Common myeloid progenitor, CD34-positive (primary cell): ENCODE measurements around the gene VWA2.

Source experiments
- CTCF ChIA-PET: fragments of 350-600 bp; sonication (Branson Sonifier 250); formaldehyde crosslinking; loops from one replicate; lab custom pipeline; 2021; ENCODE audit warnings: antibody characterized with exemption; lab: Charles Lee
- POLR2A ChIA-PET: fragments of 350-600 bp; sonication (Branson Sonifier 250); formaldehyde crosslinking; loops from one replicate; lab custom pipeline; 2021; ENCODE audit warnings: antibody characterized with exemption; lab: Charles Lee
- DNase-seq, 3 donors: peaks; one replicate each; pipeline versions ENCODE4 v3.0.0 to v3.0.0-alpha.2; 2013
- H3K27ac ChIP-seq, 2 experiments: 1 replicate in 1 of 2; 2 replicates in 1 of 2; pipeline ENCODE4 v1.7.0; 2013; ENCODE audit warnings: inconsistent platforms in 2 of 2, low read length in 2 of 2, mild to moderate bottlenecking in 2 of 2, low read depth in 1 of 2, moderate library complexity in 1 of 2; ENCODE audit not compliant: severe bottlenecking in 2 of 2, insufficient read depth in 1 of 2, poor library complexity in 1 of 2
- H3K27me3 ChIP-seq, 5 experiments: replicated peaks in 2 of 5; 1 replicate in 3 of 5; 2 replicates in 2 of 5; pipeline versions ENCODE4 v1.6.1 to v1.7.0; 2013; ENCODE audit warnings: low read length in 4 of 5, mild to moderate bottlenecking in 2 of 5, moderate library complexity in 2 of 5, inconsistent platforms in 1 of 5; ENCODE audit not compliant: insufficient read depth in 5 of 5, control insufficient read depth in 4 of 5
- H3K36me3 ChIP-seq, 4 experiments: 1 replicate in 2 of 4; 2 replicates in 2 of 4; pipeline versions ENCODE4 v1.6.1 to v1.7.0; 2013; ENCODE audit warnings: low read length in 3 of 4, control low read depth in 1 of 4, mild to moderate bottlenecking in 1 of 4; ENCODE audit not compliant: control insufficient read depth in 4 of 4, insufficient read depth in 4 of 4
- H3K4me1 ChIP-seq, 4 experiments: 1 replicate in 3 of 4; 2 replicates in 1 of 4; pipeline versions ENCODE4 v1.6.1 to v1.7.1; 2013; ENCODE audit warnings: low read length in 3 of 4, mild to moderate bottlenecking in 3 of 4, control low read depth in 1 of 4, inconsistent platforms in 1 of 4, moderate library complexity in 1 of 4; ENCODE audit not compliant: control insufficient read depth in 4 of 4, insufficient read depth in 4 of 4; ENCODE audit errors: control extremely low read depth in 1 of 4
- H3K4me3 ChIP-seq, 7 experiments: 1 replicate in 4 of 7; 2 replicates in 3 of 7; pipeline versions ENCODE4 v1.5.1 to v1.7.0; 2013; ENCODE audit warnings: mild to moderate bottlenecking in 7 of 7, low read length in 6 of 7, moderate library complexity in 6 of 7, inconsistent platforms in 2 of 7, low read depth in 2 of 7, control low read depth in 1 of 7; ENCODE audit not compliant: insufficient read depth in 4 of 7, control insufficient read depth in 1 of 7; ENCODE audit errors: extremely low read depth in 1 of 7
- H3K9me3 ChIP-seq, 5 experiments: 1 replicate in 4 of 5; 2 replicates in 1 of 5; pipeline versions ENCODE4 v1.6.1 to v1.7.1; 2013; ENCODE audit warnings: low read length in 4 of 5, mild to moderate bottlenecking in 2 of 5, inconsistent platforms in 1 of 5, low read depth in 1 of 5, moderate library complexity in 1 of 5; ENCODE audit not compliant: control insufficient read depth in 4 of 5, insufficient read depth in 2 of 5; ENCODE audit errors: control extremely low read depth in 1 of 5
- WGBS: methylation state at CpG from one replicate; pipeline ENCODE4 v1.1.5; 2013; ENCODE audit not compliant: insufficient coverage; 5-methylcytosine and 5-hydroxymethylcytosine counted together

VWA2 gene

GRCh38 chr10:114272696-114273095, 33.6 kb downstream of the VWA2 start:
- POLR2A ChIA-PET: no interaction called here
- CTCF ChIA-PET: no interaction called here
- H3K27ac ChIP-seq: no peak overlapping the region
- 100% methylated on average over 5 of the region's 6 CpGs for WGBS
- DNase-seq: no peak
- no peaks in the 10 kb centered on the region for H3K36me3 ChIP-seq
- H3K27me3 ChIP-seq: peaks cover 0 to 3% (median 0%) of the 10 kb centered on the region in 5 experiments
- no peaks in the 10 kb centered on the region for H3K4me1 ChIP-seq
- H3K4me3 ChIP-seq: no peak overlapping the region
- no peaks in the 10 kb centered on the region for H3K9me3 ChIP-seq

- DNase-seq: no peak
- H3K27me3 ChIP-seq: peaks cover 0 to 4% (median 0%) of the 10 kb centered on the region in 5 experiments
- no peak overlapping the region for H3K4me3 ChIP-seq
- no peaks in the 10 kb centered on the region for H3K9me3 ChIP-seq
- H3K4me1 ChIP-seq: no peaks in the 10 kb centered on the region
- no peaks in the 10 kb centered on the region for H3K36me3 ChIP-seq
- CTCF ChIA-PET: no interaction called here
- 93% methylated on average over 3 of the region's 3 CpGs for WGBS
- H3K27ac ChIP-seq: no peak overlapping the region
- POLR2A ChIA-PET: no interaction called here
Measured at GRCh38 chr10:114273910-114274309, 34.9 kb downstream of the VWA2 start.

- Histone ChIP-seq H3K27me3 (peaks cover 0 to 4% (median 0%) of the 10 kb centered on the region in 5 experiments), H3K36me3 (no peaks in the 10 kb centered on the region), H3K4me3 (no peak overlapping the region), H3K4me1 (no peaks in the 10 kb centered on the region), H3K9me3 (no peaks in the 10 kb centered on the region), H3K27ac (no peak overlapping the region)
- ChIA-PET POLR2A (no interaction called here), CTCF (no interaction called here)
- WGBS: 96% methylated on average over 15 of the region's 16 CpGs
- DNase-seq: no peak
Measured at GRCh38 chr10:114274616-114275453, 35.8 kb downstream of the VWA2 start.

GRCh38 chr10:114276066-114276465, 37.0 kb downstream of the VWA2 start:
- ChIA-PET POLR2A (no interaction called here), CTCF (no interaction called here)
- no peaks in the 10 kb centered on the region for H3K9me3 ChIP-seq
- no peak overlapping the region for H3K27ac ChIP-seq
- H3K4me3 ChIP-seq: no peak overlapping the region
- no peaks in the 10 kb centered on the region for H3K36me3 ChIP-seq
- 90% methylated on average over 3 of the region's 6 CpGs for WGBS
- H3K27me3 ChIP-seq: peaks cover 0 to 4% (median 0%) of the 10 kb centered on the region in 5 experiments
- H3K4me1 ChIP-seq: no peaks in the 10 kb centered on the region
- no peak for DNase-seq

GRCh38 chr10:114276671-114277070, 37.6 kb downstream of the VWA2 start:
- 100% methylated on average over 4 of the region's 6 CpGs for WGBS
- H3K4me1 ChIP-seq: no peaks in the 10 kb centered on the region
- CTCF ChIA-PET: no interaction called here

GRCh38 chr10:114278140-114278883, 39.3 kb downstream of the VWA2 start:
- Histone ChIP-seq H3K4me1 (no peaks in the 10 kb centered on the region), H3K9me3 (no peaks in the 10 kb centered on the region), H3K36me3 (no peaks in the 10 kb centered on the region), H3K4me3 (no peak overlapping the region), H3K27me3 (peaks cover 0 to 2% (median 0%) of the 10 kb centered on the region in 5 experiments), H3K27ac (no peak overlapping the region)
- CTCF ChIA-PET: interaction anchor here (1.2 kb wide), 1 partner anchor 10 kb away, joined by 3 read pairs; no protein-coding TSS in a partner anchor
- DNase-seq: no peak
- 97% methylated on average over 16 of the region's 22 CpGs for WGBS
- POLR2A ChIA-PET: no interaction called here

More at GRCh38 chr10:114276671-114277070, 37.6 kb downstream of the VWA2 start:
- Histone ChIP-seq H3K36me3 (no peaks in the 10 kb centered on the region), H3K27me3 (peaks cover 0 to 4% (median 0%) of the 10 kb centered on the region in 5 experiments), H3K27ac (no peak overlapping the region), H3K4me3 (no peak overlapping the region), H3K9me3 (no peaks in the 10 kb centered on the region)
- POLR2A ChIA-PET: no interaction called here
- DNase-seq: no peak

- 100% methylated on average over 3 of the region's 4 CpGs for WGBS
- Histone ChIP-seq H3K27ac (no peak overlapping the region), H3K27me3 (peaks cover 0 to 2% (median 0%) of the 10 kb centered on the region in 5 experiments), H3K4me3 (no peak overlapping the region), H3K4me1 (no peaks in the 10 kb centered on the region), H3K9me3 (no peaks in the 10 kb centered on the region), H3K36me3 (no peaks in the 10 kb centered on the region)
- ChIA-PET CTCF (interaction anchor here (1.2 kb wide), 1 partner anchor 10 kb away, joined by 3 read pairs; no protein-coding TSS in a partner anchor), POLR2A (no interaction called here)
- no peak for DNase-seq
Measured at GRCh38 chr10:114278884-114279191, 39.8 kb downstream of the VWA2 start.
